HepG2 (cell line): ENCODE measurements around the gene COX7A2L. TPM values are rescaled to one million over a fixed set of nuclear protein-coding genes. Genes with fewer than 3 reads are reported as not detected.
A peak's percentile ranks its signal among the peaks of the same experiment; 100 is the strongest.

Experiments
- ATAC-seq: fragments of 200-7000 bp; cut with Tn5 transposase; 3 replicates; pipeline ENCODE4 v1.9.1; 2020; ENCODE audit warnings: mild to moderate bottlenecking, moderate library complexity
- BruUV-seq: library from RNA; stranded (reverse); fragments of 400-500 nt; replicated peaks from 2 replicates; lab custom pipeline; 2021; lab: Mats Ljungman, UMichigan
- CTCF ChIA-PET: fragments of 300-600 bp; formaldehyde crosslinking; extraction: SDS; loops from one replicate; lab custom pipeline; 2021; ENCODE audit warnings: low total read pairs, inconsistent platforms, low intra/inter-chr PET ratio; lab: Yijun Ruan, JAX
- POLR2A ChIA-PET: fragments of 350-600 bp; sonication (Branson Sonifier 250); formaldehyde crosslinking; loops from one replicate; lab custom pipeline; 2020; ENCODE audit warnings: antibody characterized with exemption, inconsistent platforms; lab: Yijun Ruan, JAX
- DNase-seq: peaks from one replicate; pipeline ENCODE4 v3.0.0-alpha.2; 2015; ENCODE audit warnings: low spot score
- FAIRE-seq: peaks from 3 replicates; lab custom pipeline; 2011; peaks lifted over from hg19 to GRCh38; lab: Jason Lieb, UNC
- H2AFZ ChIP-seq: one replicate; pipeline ENCODE4 v1.6.1; 2011; ENCODE audit warnings: low read length, inconsistent platforms
- H3K27ac ChIP-seq: fragments of 300-600 bp; 3 replicates; pipeline ENCODE4 v1.8.0; 2011; ENCODE audit warnings: mixed run types, mild to moderate bottlenecking, mixed read lengths, low read length, inconsistent platforms; ENCODE audit not compliant: insufficient read depth; ENCODE audit errors: extremely low read length
- H3K27me3 ChIP-seq, 2 experiments: fragments of 200-600 bp in 1 of 2; 2 replicates in 1 of 2; 3 replicates in 1 of 2; pipeline versions ENCODE4 v1.6.0 to v1.8.0; 2011; ENCODE audit warnings: low read length in 2 of 2, mild to moderate bottlenecking in 2 of 2, moderate library complexity in 2 of 2, inconsistent platforms in 1 of 2; ENCODE audit not compliant: insufficient read depth in 2 of 2, control insufficient read depth in 1 of 2
- H3K36me3 ChIP-seq, 2 experiments: fragments of 200-600 bp in 1 of 2; replicated peaks in 1 of 2; 2 replicates in 1 of 2; 3 replicates in 1 of 2; pipeline versions ENCODE4 v1.5.1 to v1.8.0; 2011; ENCODE audit warnings: low read length in 2 of 2, inconsistent platforms in 1 of 2; ENCODE audit not compliant: insufficient read depth in 2 of 2, control insufficient read depth in 1 of 2
- H3K4me1 ChIP-seq: 2 replicates; pipeline ENCODE4 v1.5.1; 2012; ENCODE audit warnings: low read length, inconsistent platforms; ENCODE audit not compliant: insufficient read depth
- H3K4me2 ChIP-seq: 2 replicates; pipeline ENCODE4 v1.6.0; 2011; ENCODE audit warnings: low read depth, low read length, inconsistent platforms
- H3K4me3 ChIP-seq, 3 experiments: fragments of 200-600 bp in 1 of 3; sonication (generic), shearing (Covaris generic) in 1 of 3; replicated peaks in 1 of 3; 2 replicates each; pipeline ENCODE4 v1.5.1; 2011 to 2016; ENCODE audit warnings: low read length in 3 of 3, inconsistent platforms in 2 of 3, low read depth in 2 of 3, mild to moderate bottlenecking in 2 of 3, control low read depth in 1 of 3, mixed read lengths in 1 of 3; ENCODE audit not compliant: insufficient read depth in 1 of 3
- H3K79me2 ChIP-seq: one replicate; pipeline ENCODE4 v1.6.1; 2011; ENCODE audit warnings: low read length, inconsistent platforms; ENCODE audit not compliant: insufficient read depth
- H3K9ac ChIP-seq: 2 replicates; pipeline ENCODE4 v1.6.0; 2011; ENCODE audit warnings: mild to moderate bottlenecking, low read depth, low read length, inconsistent platforms; ENCODE audit not compliant: insufficient read depth
- H3K9me3 ChIP-seq: 2 replicates; pipeline ENCODE4 v1.5.1; 2012; ENCODE audit warnings: mild to moderate bottlenecking, low read length
- H4K20me1 ChIP-seq: 2 replicates; pipeline ENCODE4 v1.6.0; 2011; ENCODE audit warnings: inconsistent platforms, mild to moderate bottlenecking, low read length, moderate library complexity; ENCODE audit not compliant: insufficient read depth
- ARHGAP35 ChIP-seq: sonication (generic); formaldehyde crosslinking; IDR thresholded peaks from 2 replicates; pipeline ENCODE4 v1.9.0; 2022; ENCODE audit warnings: mild to moderate bottlenecking, inconsistent platforms, moderate library complexity, missing genetic modification reagents, borderline replicate concordance
- CHD2 ChIP-seq: IDR thresholded peaks from 2 replicates; pipeline ENCODE4 v1.6.1; 2011; ENCODE audit warnings: low read depth, low read length, improper control_type of control experiment
- DNMT1 ChIP-seq: sonication (generic); formaldehyde crosslinking; IDR thresholded peaks from 2 replicates; pipeline ENCODE4 v1.5.1; 2020; ENCODE audit warnings: mild to moderate bottlenecking, missing genetic modification reagents
- DRAP1 ChIP-seq: IDR thresholded peaks from 2 replicates; pipeline ENCODE4 v1.6.1; 2016; ENCODE audit warnings: missing genetic modification reagents, missing compliant biosample characterization
- REST ChIP-seq, 2 experiments: IDR thresholded peaks; 2 replicates each; pipeline ENCODE4 v1.6.1; 2011 to 2012; ENCODE audit warnings: low read length in 2 of 2, borderline replicate concordance in 1 of 2, low read depth in 1 of 2, mild to moderate bottlenecking in 1 of 2, moderate library complexity in 1 of 2
- RFX1 ChIP-seq: fragments of 450-650 bp; IDR thresholded peaks from 2 replicates; pipeline ENCODE4 v1.6.1; 2017
- TBL1XR1 ChIP-seq: fragments of 150-350 bp; IDR thresholded peaks from 2 replicates; pipeline ENCODE4 v1.6.1; 2014; ENCODE audit warnings: borderline replicate concordance, low read length; ENCODE audit not compliant: partially characterized antibody
- ZNF296 ChIP-seq: sonication (generic); formaldehyde crosslinking; conservative IDR thresholded peaks from 2 replicates; pipeline ENCODE4 v1.5.0; 2020; ENCODE audit warnings: mild to moderate bottlenecking, missing genetic modification reagents
- ZNF414 ChIP-seq: sonication (generic); formaldehyde crosslinking; IDR thresholded peaks from 2 replicates; pipeline ENCODE4 v1.5.0; 2020; ENCODE audit warnings: missing genetic modification reagents
- ZNF781 ChIP-seq: sonication (generic); formaldehyde crosslinking; IDR thresholded peaks from 2 replicates; pipeline ENCODE4 v1.5.1; 2020; ENCODE audit warnings: borderline replicate concordance, mild to moderate bottlenecking, missing genetic modification reagents; ENCODE audit errors: not compliant biosample characterization
- ZXDC ChIP-seq: sonication (generic); formaldehyde crosslinking; IDR thresholded peaks from 2 replicates; pipeline ENCODE4 v1.5.0; 2020; ENCODE audit warnings: mild to moderate bottlenecking, missing genetic modification reagents
- WGBS: methylation state at CpG from one replicate; pipeline ENCODE4 v1.1.6; 2017; ENCODE audit warnings: low lambda C conversion rate; 5-methylcytosine and 5-hydroxymethylcytosine counted together
- in situ Hi-C: cut with HindIII; loops from 2 replicates; pipeline ENCODE4 v1.10.0; 2017; ENCODE audit warnings: low pct_unique_long_range_greater_than_20kb; ENCODE audit not compliant: extremely low pct_ligation_motif_present
- intact Hi-C: fragments of 100-400 bp; cut with micrococcal nuclease; formaldehyde crosslinking; loops from one replicate; pipeline ENCODE4 v1.10.0; 2022; ENCODE audit not compliant: unreplicated experiment
- polyA plus RNA-seq, 8 experiments: library from polyadenylated mRNA; depleted of rRNA in 3 of 8; stranded (reverse) in 7 of 8; unstranded in 1 of 8; fragments of >200 nt; fragmentation: Illumina TruSeq in 4 of 8; extraction: Trizol in 4 of 8; gene quantifications; 2 replicates each; pipeline versions ENCODE4 v1.2.1 to v1.2.3, GENCODE V29; 2011 to 2016; ENCODE audit warnings: low read depth in 4 of 8, missing spikeins in 1 of 8, mixed read lengths in 1 of 8; ENCODE audit not compliant: insufficient read depth in 1 of 8
- total RNA-seq, 5 experiments: library from RNA; depleted of rRNA; stranded (reverse); fragments of >200 nt; fragmentation: Illumina TruSeq; extraction: Trizol; gene quantifications; 2 replicates each; pipeline ENCODE4 v1.2.3, GENCODE V29; 2016; ENCODE audit warnings: low read depth in 1 of 5

The COX7A2L gene
- total and polyA plus RNA-seq, 2 of the 13 experiments (the other 11 are each of a cell fraction or from before 2014, with no cell fraction given), result 155 to 201 TPM

- TF ChIP-seq REST (IDR thresholded peaks at IDR 0.05; ENCODE audit: borderline replicate concordance in 1 of 2, low read depth in 1 of 2, low read length in 2 of 2), result 0 out of 4 replicates have a peak, but pooled peaks of 1 of the 2 experiments have one; percentile 3
- no peak for TF ChIP-seq ZNF296 (CRISPR knock-in tag)
Observed at GRCh38 chr2:42361728-42362283, 789 bp upstream of the COX7A2L start (continued).

- BruUV-seq, result no TSS peak
- ChIA-PET CTCF (no interaction called here), POLR2A (interaction anchor here (0.8 to 1.4 kb wide), 4 partner anchors 14 to 269 kb away, joined by 3 to 4 read pairs (median 3); no protein-coding TSS in a partner anchor)
- peak overlapping the region; percentile 84 to 98 (median 94) for H3K4me3 ChIP-seq
- ATAC-seq, result peak; percentile 3
- DNase-seq, result no peak
- H3K4me1 ChIP-seq, result peaks cover 50% of the 10 kb centered on the region
- in situ Hi-C loops, result loop anchor here (25.0 kb wide), 1 partner anchor 498 kb away; no protein-coding TSS in a partner anchor
- peak overlapping the region; percentile 97 for H3K9ac ChIP-seq
- peak overlapping the region; percentile 96 for H3K27ac ChIP-seq
- H3K4me2 ChIP-seq, result peak overlapping the region; percentile 89
- no peak for FAIRE-seq
- H3K36me3 ChIP-seq, result no peaks in the 10 kb centered on the region; a peak in 1 of 5 replicates
- H4K20me1 ChIP-seq, result no peaks in the 10 kb centered on the region; the same call in 1 of the 2 replicates
- H3K9me3 ChIP-seq, result no peaks in the 10 kb centered on the region
- intact Hi-C loops, result loop anchor here (2.0 to 5.0 kb wide), 3 partner anchors 18 to 302 kb away; partner anchors contain the start of gene KCNG3
- 0% methylated on average over 13 of the region's 15 CpGs for WGBS
- H3K79me2 ChIP-seq, result peaks cover 53% of the 10 kb centered on the region
- no peaks in the 10 kb centered on the region; a peak in 1 of 5 replicates for H3K27me3 ChIP-seq
- H2AFZ ChIP-seq, result no peak overlapping the region
- TF ChIP-seq ARHGAP35 (CRISPR knock-in tag) (no peak), CHD2 (no peak), DNMT1 (CRISPR knock-in tag) (no peak), ZNF781 (CRISPR knock-in tag) (no peak), ZNF414 (CRISPR knock-in tag) (no peak), RFX1 (no peak), ZXDC (CRISPR knock-in tag) (no peak), DRAP1 (no peak), TBL1XR1 (no peak)
Observed at GRCh38 chr2:42360493-42360889, 526 bp downstream of the COX7A2L start.
